HG02870 (cell line): ENCODE data around the gene TTC23.
"Not testable (repeated sequence)": the region's sequence is repeated elsewhere in the genome, so short reads cannot be mapped to it uniquely, and the experiment has no call there.

Source experiments
- ATAC-seq: cut with Tn5 transposase; IDR thresholded peaks from one replicate; pipeline ENCODE4 v1.9.1; 2021; ENCODE audit warnings: mild to moderate bottlenecking, moderate library complexity; ENCODE audit not compliant: unreplicated experiment

The TTC23 gene

DNA sequence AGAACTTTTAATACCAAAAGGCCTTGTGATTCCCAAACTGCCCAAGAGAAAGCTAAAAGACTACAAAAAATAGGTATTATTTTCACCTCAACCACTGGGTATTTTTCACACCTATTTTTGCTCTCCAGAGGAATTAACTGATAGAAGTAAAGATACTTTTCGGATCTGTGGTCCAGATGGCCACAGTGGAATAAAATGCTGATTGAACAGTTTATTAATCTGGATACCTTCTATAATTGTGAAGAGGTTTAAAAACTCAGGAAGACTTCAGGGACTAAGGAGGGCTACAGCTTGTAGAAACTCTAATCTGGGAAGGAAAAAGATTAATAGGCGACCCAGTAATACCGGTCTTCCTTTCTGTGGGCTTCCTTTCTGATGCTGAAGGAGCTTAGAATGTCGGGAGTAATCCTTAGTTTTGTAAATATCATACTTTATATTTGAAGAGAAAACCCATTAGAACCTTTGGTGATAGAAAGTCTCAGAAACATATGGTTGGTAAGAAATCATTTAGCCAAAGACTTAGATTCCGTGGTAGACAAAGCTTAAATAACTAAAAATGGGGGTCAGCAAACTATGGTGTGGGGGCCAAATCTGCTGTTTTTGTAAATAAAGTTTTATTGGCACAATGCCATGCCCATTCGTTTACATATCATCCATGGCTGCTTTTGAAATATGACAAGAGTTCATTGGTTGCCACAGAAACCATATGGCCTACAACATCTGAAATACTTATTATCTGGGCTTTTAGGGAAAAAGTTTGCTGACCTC, 47.8 kb downstream of the TTC23 start:
- ATAC-seq: no peak

DNA sequence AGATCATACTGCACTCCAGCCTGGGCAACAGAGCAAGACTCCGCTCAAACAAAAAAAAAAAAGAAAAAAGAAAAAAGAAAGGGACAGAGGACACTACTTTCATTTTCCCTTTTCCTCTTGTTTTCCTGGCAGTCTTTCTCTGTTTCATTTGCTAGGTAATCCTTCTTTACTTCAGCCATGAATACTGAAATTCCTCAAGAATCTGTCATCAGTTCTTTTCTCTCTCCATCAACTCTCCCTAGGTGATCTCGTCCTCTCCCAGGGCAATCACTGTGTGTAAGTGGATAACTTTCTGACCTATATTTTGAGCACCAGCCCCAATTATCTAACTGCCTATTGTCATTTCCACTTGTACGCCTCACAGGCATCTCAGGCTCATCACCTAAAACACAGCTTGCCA, 51.5 kb downstream of the TTC23 start:
- ATAC-seq: no peak

GRCh38 chr15:99192181-99192580, 57.2 kb downstream of the TTC23 start:
- not testable (repeated sequence) for ATAC-seq

DNA sequence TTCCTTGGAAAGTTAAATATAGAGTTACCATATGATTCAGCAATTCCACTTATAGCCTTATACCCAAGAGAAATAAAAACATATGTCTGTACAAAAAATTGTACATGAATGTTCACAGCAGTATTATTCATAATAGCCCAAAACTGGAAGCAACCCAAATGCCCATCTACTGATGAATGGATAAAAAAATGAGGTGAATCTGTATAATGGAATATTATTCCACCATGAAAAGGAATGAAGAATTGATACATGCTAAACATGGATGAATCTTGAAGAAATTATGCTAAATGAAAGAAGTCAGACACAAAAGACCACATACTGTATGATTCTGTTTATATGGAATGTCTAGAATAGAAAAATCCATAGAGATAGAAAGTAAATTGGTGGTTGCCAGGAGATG, 61.4 kb downstream of the TTC23 start:
- no peak for ATAC-seq

DNA sequence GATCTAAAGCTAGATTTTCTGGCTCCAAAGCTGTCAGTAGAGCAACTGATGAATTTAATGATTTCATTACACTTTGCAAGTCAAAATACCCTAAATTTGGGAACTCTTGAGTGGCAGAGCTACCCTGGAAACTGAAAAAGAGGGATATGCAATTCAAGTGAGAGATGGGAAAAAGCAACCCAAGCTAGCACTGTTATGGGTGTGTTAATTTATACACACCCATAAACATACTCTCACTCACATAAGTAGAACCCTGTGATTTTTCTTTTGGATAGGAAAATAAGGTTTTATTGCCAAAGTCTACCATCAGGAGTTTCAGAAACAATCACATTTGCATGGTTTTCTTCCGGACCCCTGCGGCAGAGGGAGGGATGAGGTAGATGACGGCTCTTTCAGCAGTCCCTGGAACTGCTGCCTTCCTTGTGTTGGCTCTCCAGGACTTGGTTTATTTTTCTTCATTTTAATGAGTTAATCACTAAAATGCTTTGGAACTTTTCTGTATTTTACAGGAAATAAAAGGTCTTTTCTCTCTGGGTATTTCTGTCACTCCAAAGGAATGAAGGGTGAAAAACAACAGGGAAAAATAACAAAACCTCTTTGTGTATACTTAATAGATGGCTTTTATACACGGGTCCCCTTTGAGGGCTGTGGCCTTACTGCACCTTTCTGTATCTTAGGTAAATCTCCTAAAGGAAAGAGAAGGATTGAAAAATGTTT, 63.8 kb downstream of the TTC23 start:
- no peak for ATAC-seq

DNA sequence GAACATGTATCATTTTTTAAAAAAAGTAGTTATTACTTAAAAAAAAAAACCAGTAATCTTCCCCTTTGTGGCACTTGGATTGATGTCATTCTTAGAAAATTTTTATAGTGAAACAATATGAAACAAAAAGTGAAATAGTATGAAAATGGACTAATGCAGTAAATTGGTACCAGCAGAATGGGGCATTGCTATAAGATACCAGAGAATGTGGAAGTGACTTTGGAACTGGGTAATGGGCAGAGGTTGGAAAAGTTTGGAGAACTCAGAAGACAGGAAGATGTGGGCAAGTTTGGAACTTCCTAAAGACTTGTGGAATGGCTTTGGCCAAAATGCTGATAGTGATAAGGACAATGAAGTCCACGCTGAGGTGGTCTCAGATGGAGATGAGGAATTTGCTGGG, 66.6 kb downstream of the TTC23 start:
- ATAC-seq: no peak

DNA sequence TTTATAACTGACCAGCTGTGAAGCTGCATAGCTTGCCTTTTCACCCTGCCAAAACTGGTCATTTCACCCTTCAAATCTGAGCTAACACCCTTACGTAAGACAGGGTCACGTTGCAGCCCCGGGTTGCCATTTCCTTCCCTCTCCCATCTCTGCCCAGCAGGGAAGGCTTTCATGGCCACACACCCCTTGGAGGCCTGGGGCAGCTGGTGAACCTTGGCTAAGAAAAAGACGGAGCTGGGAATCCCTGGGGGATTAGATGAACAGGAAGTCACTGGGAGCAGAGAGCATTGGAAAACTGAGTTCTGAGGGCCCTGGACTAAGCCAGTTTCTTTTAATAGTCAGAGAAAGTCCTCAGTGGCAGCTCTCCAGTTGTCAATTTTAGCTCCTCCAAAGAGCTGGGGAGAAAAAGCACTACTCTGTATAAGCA, 67.8 kb downstream of the TTC23 start:
- ATAC-seq: no peak

GRCh38 chr15:99180964-99181306, 68.4 kb downstream of the TTC23 start:
- no peak for ATAC-seq

GRCh38 chr15:99180086-99180963, 69.1 kb downstream of the TTC23 start:
- ATAC-seq: no peak

DNA sequence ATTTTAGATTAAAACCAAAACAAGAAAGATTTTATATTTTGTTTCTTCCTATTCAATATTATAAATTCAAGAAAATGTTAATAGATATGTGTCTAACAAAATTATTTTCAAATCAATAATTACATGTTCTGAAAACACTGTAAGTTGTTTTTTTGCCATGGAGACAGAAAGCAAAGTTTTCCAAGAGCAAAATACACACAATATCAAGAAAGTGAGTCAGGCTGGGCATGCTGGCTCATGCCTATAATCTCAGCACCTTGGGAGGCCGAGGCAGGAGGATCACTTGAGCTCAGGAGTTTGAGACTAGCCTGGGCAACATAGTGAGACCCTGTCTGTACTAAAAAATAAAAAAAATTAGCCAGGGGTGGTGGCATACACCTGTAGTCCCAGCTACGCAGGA, 71.7 kb downstream of the TTC23 start:
- no peak for ATAC-seq

GRCh38 chr15:99176757-99177156, 72.6 kb downstream of the TTC23 start:
- no peak for ATAC-seq

- ATAC-seq: no peak
These were observed 74.6 kb downstream of the TTC23 start for GRCh38 chr15:99174567-99175395.

DNA sequence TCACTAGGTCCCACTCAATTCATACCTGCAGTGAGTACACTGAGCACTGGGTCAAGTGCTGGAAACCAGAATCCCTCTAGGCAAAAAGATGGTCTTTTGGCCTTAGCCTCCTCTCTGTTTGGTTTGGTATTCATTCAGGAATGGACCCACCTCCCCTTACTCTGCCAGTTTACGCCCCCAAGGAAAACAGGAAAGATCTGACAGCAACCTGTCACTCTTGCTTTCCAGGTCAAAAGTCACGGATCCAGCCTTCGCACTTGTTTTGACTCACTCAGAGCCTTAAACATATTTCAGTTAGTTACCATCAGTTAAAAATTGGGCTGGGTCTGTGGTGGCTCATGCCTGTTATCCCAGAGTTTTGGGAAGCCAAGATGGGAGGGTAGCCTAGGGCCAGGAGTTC, 76.4 kb downstream of the TTC23 start:
- ATAC-seq: no peak

DNA sequence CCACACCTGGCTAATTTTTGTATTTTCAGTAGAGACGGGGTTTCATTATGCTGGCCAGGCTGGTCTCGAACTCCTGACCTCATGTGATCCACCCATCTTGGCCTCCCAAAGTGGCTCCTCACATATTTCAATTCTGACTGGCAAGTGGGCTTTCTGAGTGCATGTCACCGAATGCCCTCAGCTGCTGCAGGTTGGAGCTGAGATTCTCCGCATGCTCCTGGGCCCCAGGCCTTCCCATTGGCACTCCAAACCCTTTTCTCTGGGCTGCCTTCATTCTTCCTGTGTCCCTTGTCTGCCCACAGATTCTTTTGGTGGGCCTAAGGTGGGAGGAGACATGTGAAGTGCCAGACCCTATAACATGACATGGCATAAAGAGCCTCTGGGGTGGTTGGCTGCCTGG, 77.2 kb downstream of the TTC23 start:
- no peak for ATAC-seq

- ATAC-seq: no peak
These were observed 78.8 kb downstream of the TTC23 start for GRCh38 chr15:99170476-99171065.

GRCh38 chr15:99169769-99170311, 79.5 kb downstream of the TTC23 start:
- no peak for ATAC-seq

GRCh38 chr15:99168601-99169580, 80.5 kb downstream of the TTC23 start:
- no peak for ATAC-seq

DNA sequence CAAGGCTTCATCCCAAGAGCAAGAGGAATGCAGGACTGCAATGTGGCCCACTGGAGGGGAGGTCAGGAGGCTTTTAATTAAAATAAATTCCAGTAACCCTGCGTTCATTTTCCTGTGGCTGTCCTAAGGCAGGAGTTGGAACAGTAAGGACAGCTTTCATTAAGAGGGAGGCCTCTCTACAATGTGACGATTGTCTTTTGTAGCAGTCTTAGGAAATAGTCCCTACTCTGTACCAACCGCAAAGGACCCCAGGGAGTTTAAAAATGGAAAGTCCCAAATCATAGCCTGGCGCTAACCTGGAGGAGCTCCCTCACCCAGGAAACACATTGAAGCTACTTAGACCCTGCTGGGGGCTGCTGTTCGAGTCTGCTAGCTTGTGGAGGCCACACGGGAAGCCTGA, 81.7 kb downstream of the TTC23 start:
- ATAC-seq: no peak

DNA sequence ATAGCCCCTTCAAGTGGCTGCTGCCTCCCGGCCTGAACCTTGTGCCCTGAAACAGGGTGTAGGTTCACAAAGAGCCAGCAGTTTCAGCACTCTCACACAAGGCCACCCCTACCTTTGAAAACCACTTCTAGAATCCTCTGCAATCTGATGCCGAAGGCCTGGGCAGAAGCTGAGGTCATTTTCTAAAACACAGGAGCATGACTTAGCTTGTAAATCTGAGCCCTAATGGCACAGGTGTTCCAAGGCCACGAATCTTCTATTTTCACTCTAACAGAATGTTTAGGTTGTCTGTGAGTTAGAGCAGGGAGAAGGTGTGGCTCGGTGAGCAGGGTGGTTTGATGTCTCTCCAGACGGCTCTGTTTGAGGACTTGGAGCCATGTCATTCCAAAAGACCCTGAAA, 82.2 kb downstream of the TTC23 start:
- no peak for ATAC-seq
